Keratinocyte (primary cell): ENCODE measurements around the gene MLPH. TPM values are rescaled to one million over a fixed set of nuclear protein-coding genes. Genes with fewer than 3 reads are reported as not detected.

Source experiments
- DNase-seq: peaks from one replicate; pipeline ENCODE4 v3.0.0-alpha.2; 2011; ENCODE audit warnings: low read depth, missing footprints, low spot score
- FAIRE-seq: peaks from 2 replicates; lab custom pipeline; 2011; peaks lifted over from hg19 to GRCh38; lab: Jason Lieb, UNC
- H2AFZ ChIP-seq: 2 replicates; pipeline ENCODE4 v1.6.0; 2012; ENCODE audit warnings: low read length, control low read depth, inconsistent platforms; ENCODE audit not compliant: control insufficient read depth
- H3K27ac ChIP-seq: 2 replicates; pipeline ENCODE4 v1.5.1; 2011; ENCODE audit warnings: low read length; ENCODE audit not compliant: control insufficient read depth, insufficient read depth
- H3K27me3 ChIP-seq: 3 replicates; pipeline ENCODE4 v1.6.0; 2011; ENCODE audit warnings: low read length; ENCODE audit not compliant: control insufficient read depth, insufficient read depth; ENCODE audit errors: extremely low read depth
- H3K36me3 ChIP-seq, 2 experiments: 2 replicates in 1 of 2; 3 replicates in 1 of 2; pipeline ENCODE4 v1.5.1; 2011; ENCODE audit warnings: low read length in 2 of 2, mild to moderate bottlenecking in 1 of 2; ENCODE audit not compliant: control insufficient read depth in 2 of 2, insufficient read depth in 2 of 2; ENCODE audit errors: extremely low read depth in 1 of 2
- H3K4me1 ChIP-seq: 3 replicates; pipeline ENCODE4 v1.5.1; 2011; ENCODE audit warnings: low read length; ENCODE audit not compliant: control insufficient read depth, insufficient read depth; ENCODE audit errors: extremely low read depth
- H3K4me2 ChIP-seq: 3 replicates; pipeline ENCODE4 v1.6.0; 2011; ENCODE audit warnings: low read depth, low read length; ENCODE audit not compliant: control insufficient read depth, insufficient read depth; ENCODE audit errors: extremely low read depth
- H3K4me3 ChIP-seq, 3 experiments: fragments of 200-600 bp in 1 of 3; sonication (generic) in 1 of 3; 2 replicates in 2 of 3; 3 replicates in 1 of 3; pipeline ENCODE4 v1.5.1; 2011 to 2016; ENCODE audit warnings: low read length in 3 of 3, mild to moderate bottlenecking in 3 of 3, control low read depth in 2 of 3, inconsistent platforms in 1 of 3, low read depth in 1 of 3, mixed read lengths in 1 of 3, mixed run types in 1 of 3, moderate library complexity in 1 of 3; ENCODE audit not compliant: control insufficient read depth in 2 of 3, insufficient read depth in 2 of 3; ENCODE audit errors: extremely low read depth in 1 of 3
- H3K79me2 ChIP-seq: 2 replicates; pipeline ENCODE4 v1.6.0; 2012; ENCODE audit warnings: low read length; ENCODE audit not compliant: control insufficient read depth, insufficient read depth
- H3K9ac ChIP-seq: 3 replicates; pipeline ENCODE4 v1.6.0; 2011; ENCODE audit warnings: low read length; ENCODE audit not compliant: control insufficient read depth, insufficient read depth; ENCODE audit errors: extremely low read depth
- H3K9me1 ChIP-seq: 3 replicates; pipeline ENCODE4 v1.6.0; 2011; ENCODE audit warnings: low read length; ENCODE audit not compliant: control insufficient read depth, insufficient read depth; ENCODE audit errors: extremely low read depth
- H3K9me3 ChIP-seq: 2 replicates; pipeline ENCODE4 v1.5.1; 2012; ENCODE audit warnings: low read depth, low read length; ENCODE audit not compliant: control insufficient read depth
- H4K20me1 ChIP-seq: 3 replicates; pipeline ENCODE4 v1.6.0; 2011; ENCODE audit warnings: low read length; ENCODE audit not compliant: control insufficient read depth, insufficient read depth; ENCODE audit errors: extremely low read depth
- EZH2 ChIP-seq: IDR thresholded peaks from one replicate; pipeline ENCODE4 v1.6.1; 2012; ENCODE audit warnings: inconsistent platforms, mild to moderate bottlenecking, low read length, moderate library complexity
- dilution Hi-C: fragments of 300-500 bp; cut with MboI; formaldehyde crosslinking; loops from one replicate; pipeline ENCODE4 v1.7.0; 2020; ENCODE audit warnings: low sequenced_read_pairs; ENCODE audit not compliant: extremely low pct_ligation_motif_present
- polyA plus RNA-seq, 5 experiments: library from polyadenylated mRNA; depleted of rRNA in 3 of 5; stranded (reverse) in 3 of 5; stranded (forward) in 1 of 5; unstranded in 1 of 5; fragments of >200 nt; gene quantifications; 1 replicate in 1 of 5; 2 replicates in 3 of 5; 3 replicates in 1 of 5; pipeline versions ENCODE4 v1.2.1 to v1.2.3, GENCODE V29; 2011 to 2012; ENCODE audit warnings: missing spikeins in 2 of 5, low read depth in 1 of 5, low replicate concordance in 1 of 5
- TF ChIP-seq, protein P1 (sequence below), 3 experiments: IDR thresholded peaks in 1 of 3; conservative IDR thresholded peaks in 1 of 3; optimal IDR thresholded peaks in 1 of 3; 2 replicates in 2 of 3; 3 replicates in 1 of 3; pipeline versions ENCODE3 to v1.5.1; 2011; ENCODE audit warnings: low read length in 3 of 3, mild to moderate bottlenecking in 3 of 3, moderate library complexity in 2 of 3, control low read depth in 1 of 3, inconsistent platforms in 1 of 3; ENCODE audit not compliant: insufficient read depth in 2 of 3; ENCODE audit errors: extremely low read depth in 1 of 3

Gene MLPH
- polyA plus RNA-seq, 1 donor (not counting 4 experiments of a cell fraction or from before 2014, with no cell fraction given): 0.67 TPM

DNA sequence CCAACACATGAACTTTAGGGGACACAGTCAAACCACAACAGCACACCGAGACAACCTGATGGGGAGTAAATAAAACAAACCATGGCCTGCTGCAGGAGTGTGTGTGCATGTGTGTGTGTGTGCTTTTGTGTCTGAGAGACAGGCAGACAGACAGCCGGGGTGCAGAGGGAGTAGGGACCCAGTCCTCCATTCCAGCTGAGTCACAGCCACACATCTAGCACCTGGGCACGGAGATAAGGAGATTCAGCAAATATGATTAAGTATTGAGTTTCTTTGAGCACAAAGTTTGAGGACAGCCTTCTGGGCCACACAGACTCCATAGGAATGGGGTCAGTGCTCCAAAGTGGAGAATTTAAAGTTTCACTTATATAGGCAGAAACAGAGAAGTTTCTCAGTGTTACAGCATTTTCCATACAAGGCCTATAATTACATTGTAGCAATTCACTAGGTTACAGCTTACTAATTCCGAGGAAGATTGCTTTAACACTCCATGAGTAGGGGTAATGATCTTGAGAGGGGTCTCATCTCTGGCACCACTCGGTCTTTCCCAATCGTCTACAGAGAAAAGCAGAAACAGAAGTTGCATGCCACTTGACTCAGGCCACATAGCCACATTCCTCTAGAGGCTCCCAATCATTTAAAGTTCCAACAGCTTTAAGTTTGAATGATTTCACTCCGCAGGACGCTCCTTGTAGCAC, 48.5 kb downstream of the MLPH start:
- Histone ChIP-seq H3K27me3 (no peaks in the 10 kb centered on the region), H3K4me2 (no peak overlapping the region), H3K9me3 (no peaks in the 10 kb centered on the region), H3K36me3 (no peaks in the 10 kb centered on the region), H3K4me1 (peaks cover 11% of the 10 kb centered on the region), H3K4me3 (no peak overlapping the region), H2AFZ (no peak overlapping the region), H3K27ac (no peak overlapping the region), H3K9me1 (no peaks in the 10 kb centered on the region), H3K79me2 (no peaks in the 10 kb centered on the region), H3K9ac (no peak overlapping the region), H4K20me1 (no peaks in the 10 kb centered on the region)
- DNase-seq (no peak), FAIRE-seq (no peak)
- dilution Hi-C loops: no loop called here
- TF ChIP-seq EZH2: no peak
- TF ChIP-seq, protein P1, sequence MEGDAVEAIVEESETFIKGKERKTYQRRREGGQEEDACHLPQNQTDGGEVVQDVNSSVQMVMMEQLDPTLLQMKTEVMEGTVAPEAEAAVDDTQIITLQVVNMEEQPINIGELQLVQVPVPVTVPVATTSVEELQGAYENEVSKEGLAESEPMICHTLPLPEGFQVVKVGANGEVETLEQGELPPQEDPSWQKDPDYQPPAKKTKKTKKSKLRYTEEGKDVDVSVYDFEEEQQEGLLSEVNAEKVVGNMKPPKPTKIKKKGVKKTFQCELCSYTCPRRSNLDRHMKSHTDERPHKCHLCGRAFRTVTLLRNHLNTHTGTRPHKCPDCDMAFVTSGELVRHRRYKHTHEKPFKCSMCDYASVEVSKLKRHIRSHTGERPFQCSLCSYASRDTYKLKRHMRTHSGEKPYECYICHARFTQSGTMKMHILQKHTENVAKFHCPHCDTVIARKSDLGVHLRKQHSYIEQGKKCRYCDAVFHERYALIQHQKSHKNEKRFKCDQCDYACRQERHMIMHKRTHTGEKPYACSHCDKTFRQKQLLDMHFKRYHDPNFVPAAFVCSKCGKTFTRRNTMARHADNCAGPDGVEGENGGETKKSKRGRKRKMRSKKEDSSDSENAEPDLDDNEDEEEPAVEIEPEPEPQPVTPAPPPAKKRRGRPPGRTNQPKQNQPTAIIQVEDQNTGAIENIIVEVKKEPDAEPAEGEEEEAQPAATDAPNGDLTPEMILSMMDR (optimal IDR thresholded peaks at IDR 0.05 in 1 of 3, IDR thresholded peaks at IDR 0.05 in 1 of 3, conservative IDR thresholded peaks at IDR 0.05 in 1 of 3; ENCODE audit: extremely low read depth in 1 of 3, insufficient read depth in 2 of 3, low read length in 3 of 3): no peak

DNA sequence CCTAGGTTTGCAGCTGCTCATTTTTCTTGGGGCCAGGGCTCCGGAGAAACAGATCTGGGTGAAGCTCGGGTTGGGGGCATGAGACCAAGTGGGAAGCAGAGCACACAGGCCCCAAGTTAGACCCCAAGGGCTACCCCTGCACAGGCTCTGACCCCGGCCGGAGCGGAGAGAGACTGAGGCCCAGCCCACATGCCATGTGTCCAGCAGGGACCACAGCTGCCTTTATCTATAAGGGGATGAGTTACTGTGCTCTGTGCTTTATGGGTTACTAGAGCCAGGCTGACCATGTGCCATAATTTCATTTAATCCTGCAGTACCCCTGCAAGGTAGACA, 49.0 kb downstream of the MLPH start:
- Histone ChIP-seq H3K4me2 (no peak overlapping the region), H3K27me3 (no peaks in the 10 kb centered on the region), H3K79me2 (no peaks in the 10 kb centered on the region), H3K4me1 (peaks cover 16% of the 10 kb centered on the region), H3K9me1 (no peaks in the 10 kb centered on the region), H3K4me3 (no peak overlapping the region), H3K36me3 (no peaks in the 10 kb centered on the region), H3K9ac (no peak overlapping the region), H3K27ac (no peak overlapping the region), H4K20me1 (no peaks in the 10 kb centered on the region), H2AFZ (no peak overlapping the region), H3K9me3 (no peaks in the 10 kb centered on the region)
- DNase-seq: no peak
- TF ChIP-seq EZH2: no peak
- TF ChIP-seq, protein P1 (optimal IDR thresholded peaks at IDR 0.05 in 1 of 3, IDR thresholded peaks at IDR 0.05 in 1 of 3, conservative IDR thresholded peaks at IDR 0.05 in 1 of 3; ENCODE audit: extremely low read depth in 1 of 3, insufficient read depth in 2 of 3, low read length in 3 of 3): no peak
- dilution Hi-C loops: no loop called here
- no peak for FAIRE-seq
